Measurements from ENCODE around the gene EXOSC10.
A peak's percentile ranks its signal among the peaks of the same experiment; 100 is the strongest.
"Not testable (repeated sequence)": the region's sequence is repeated elsewhere in the genome, so short reads cannot be mapped to it uniquely, and the experiment has no call there.

EXOSC10 gene

DNA sequence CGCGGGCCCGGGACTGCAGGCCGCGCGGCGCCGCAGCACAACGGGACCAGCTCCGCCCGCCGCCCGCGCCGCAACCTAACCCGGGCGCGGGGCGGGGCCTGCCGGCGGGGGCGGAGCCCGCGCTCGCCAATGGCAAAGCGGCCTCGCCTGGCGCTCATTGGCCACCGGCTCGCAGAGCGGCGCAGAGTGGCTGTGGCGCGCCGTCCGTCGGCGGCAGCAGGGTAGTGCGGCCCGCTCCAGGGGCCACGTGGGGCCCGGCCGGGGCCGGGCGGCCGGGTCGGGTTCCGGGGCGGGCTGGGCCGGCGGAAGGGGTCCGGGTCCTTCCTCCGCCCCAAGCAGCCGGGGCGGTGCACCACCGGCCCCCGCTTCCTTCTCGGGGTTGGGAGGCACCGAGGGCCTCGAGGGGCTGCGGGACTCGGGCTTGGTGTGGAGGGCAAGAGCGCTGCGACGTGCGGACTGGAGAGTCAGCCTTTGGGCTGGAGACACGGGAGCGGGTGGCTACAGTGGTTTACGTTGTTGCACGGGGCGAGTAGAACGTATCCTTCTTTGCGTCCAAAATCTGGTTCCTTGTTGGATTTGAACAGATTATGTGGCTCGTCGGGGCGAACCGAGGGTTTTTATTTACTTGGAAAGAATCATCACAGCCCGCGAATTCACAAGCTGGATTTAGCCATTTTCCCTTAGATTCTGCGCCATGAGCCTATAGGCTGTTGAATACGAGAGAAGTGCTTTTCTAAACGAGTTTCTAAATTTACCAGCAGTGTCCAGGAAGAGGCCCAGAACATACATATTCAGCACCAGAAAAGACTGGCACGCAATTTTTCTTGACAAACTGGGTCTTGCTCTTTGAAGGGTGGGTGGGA, 39.5 kb downstream of the EXOSC10 start, which contains the start of gene SRM:
Gene SRM, minus strand, starts transcription at position 51 of the 863 bp plus-strand sequence. CDS start 75 bp downstream, outside the sequence.
- TF ChIP-seq POLR2A (IDR thresholded peaks at IDR 0.05; ENCODE audit: low read length) (peak; percentile 78), GATA1 (IDR thresholded peaks at IDR 0.05; ENCODE audit: low read depth, low read length) (no peak)
- DNase-seq = peak; percentile 91 to 95

DNA sequence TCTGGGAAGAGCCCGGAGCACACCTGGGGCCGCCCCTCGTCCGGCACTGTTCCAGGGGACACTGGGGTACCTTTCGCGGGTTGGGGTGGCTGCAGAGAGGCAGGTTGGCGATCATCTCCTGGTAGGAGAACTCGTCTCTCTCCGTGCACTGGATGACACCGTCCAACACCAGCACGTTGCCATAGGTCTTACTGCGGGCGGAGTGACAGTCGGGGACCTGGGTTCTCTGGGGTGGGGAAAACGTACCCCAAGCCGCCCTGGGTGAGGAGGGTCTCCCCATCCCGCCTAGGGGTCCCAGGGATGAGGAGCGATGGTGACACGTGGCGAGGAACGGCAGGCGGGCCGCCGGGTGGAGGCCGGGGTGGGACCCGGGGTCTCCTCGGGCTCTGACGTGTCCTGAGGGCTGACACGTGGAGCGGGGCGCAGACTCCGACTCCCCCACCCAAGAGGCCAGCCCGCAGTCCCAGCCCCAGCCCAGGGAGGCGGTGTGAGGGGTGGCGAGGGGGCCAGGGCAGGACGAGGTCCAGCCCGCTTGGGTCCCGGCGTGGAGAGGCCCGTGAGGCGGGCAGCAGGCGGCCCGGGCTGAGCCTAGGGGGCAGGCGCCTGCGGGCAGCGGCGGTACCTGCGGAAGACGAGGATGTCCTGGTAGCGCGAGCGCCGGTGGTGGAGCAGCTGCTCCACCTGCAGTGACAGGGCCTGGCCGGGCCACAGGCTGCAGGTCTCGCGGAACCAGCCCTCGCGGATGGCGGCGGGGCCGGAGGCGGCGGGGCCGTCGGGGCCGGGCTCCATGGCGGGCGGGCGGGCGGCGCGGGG, 40.3 kb downstream of the EXOSC10 start:
- DNase-seq = peak; percentile 41 to 68
- TF ChIP-seq GATA1 (IDR thresholded peaks at IDR 0.05; ENCODE audit: low read depth, low read length) = no peak
- TF ChIP-seq POLR2A (IDR thresholded peaks at IDR 0.05; ENCODE audit: low read length) = no peak

DNA sequence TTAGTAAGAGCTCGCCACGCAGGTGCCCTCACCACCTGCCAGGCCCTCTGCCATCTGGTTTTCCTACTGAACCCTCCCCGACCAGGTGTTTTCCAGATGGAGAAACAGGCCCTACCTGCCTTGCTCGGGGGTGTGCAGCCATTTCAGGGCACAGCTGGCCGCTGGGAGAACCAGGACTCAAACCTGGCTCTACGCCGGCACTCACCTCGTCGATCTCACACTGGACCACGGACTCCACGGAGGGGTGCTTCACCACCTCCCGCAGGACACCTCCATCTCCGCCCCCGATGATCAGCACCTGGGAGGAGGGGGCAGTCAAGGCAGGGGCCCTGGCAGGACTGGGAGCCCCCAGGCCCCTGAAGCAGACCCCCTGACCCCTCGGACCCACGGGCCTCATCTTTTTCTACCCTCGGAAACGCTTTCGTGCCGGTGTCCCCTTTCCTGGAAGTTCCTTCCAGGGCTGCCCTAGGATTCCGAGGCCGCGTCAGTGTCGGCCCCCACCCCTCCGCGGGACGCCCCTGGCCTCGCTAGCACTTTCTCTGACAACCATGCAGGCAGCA, 41.0 kb downstream of the EXOSC10 start:
- no peak for DNase-seq
- TF ChIP-seq GATA1 (IDR thresholded peaks at IDR 0.05; ENCODE audit: low read depth, low read length) (no peak), POLR2A (IDR thresholded peaks at IDR 0.05; ENCODE audit: low read length) (no peak)

DNA sequence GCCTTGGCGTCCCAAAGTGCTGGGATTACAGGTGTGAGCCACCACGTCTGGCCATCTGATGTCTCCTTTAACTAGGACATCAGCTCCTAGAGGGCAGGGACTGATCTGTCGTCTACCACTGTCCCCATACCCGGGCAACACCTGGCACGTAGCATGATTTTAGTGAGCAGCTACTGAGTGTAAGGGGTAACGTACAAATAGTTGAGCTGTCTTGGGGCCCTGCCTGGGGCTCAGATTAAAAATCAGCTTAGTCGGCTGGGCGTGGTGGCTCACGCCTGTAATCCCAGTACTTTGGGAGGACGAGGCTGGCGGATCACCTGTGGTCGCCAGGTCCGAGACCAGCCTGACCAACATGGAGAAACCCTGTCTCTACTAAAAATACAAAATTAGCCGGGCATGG, 41.6 kb downstream of the EXOSC10 start:
- DNase-seq = no peak
- TF ChIP-seq POLR2A (IDR thresholded peaks at IDR 0.05; ENCODE audit: low read length) (no peak), GATA1 (IDR thresholded peaks at IDR 0.05; ENCODE audit: low read depth, low read length) (no peak)

DNA sequence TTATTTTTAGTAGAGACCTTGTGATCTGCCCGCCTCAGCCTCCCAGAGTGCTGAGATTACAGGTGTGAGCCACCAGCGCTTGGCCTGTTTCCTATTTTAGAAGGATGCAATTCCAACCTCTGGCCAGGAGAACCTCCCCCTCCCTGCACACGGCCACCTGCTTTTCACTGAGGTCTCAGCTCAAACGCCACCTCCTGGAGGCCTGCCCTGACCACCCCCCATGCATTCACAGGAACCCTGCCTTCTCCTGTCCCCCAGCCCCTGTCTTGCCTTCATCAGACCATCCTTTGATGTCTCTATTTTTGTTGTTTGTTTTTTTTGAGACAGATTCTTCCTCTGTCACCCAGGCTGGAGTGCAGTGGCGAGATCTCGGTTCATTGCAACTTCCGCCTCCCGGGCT, 42.2 kb downstream of the EXOSC10 start:
- DNase-seq = no peak
- TF ChIP-seq POLR2A (IDR thresholded peaks at IDR 0.05; ENCODE audit: low read length) (no peak), GATA1 (IDR thresholded peaks at IDR 0.05; ENCODE audit: low read depth, low read length) (no peak)

DNA sequence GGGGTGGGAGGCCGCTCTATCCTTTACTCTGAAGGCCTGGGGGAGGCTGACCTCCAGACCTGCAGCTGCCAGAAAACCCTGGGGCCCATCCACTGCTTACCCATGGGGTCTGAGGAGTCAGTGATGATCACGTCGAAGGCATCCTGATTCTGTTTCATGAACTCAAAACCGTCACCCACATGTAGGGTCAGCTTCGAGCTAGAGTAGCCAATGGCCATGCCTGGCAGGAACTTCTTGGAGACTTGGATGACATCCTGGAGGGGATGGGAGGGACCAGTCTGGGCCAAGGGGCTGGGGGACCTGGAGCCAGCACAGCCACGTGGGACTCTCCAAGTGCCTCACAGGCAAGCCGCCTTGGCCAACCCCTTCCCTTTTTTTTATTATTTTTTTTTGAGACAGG, 43.2 kb downstream of the EXOSC10 start:
- no peak for DNase-seq
- TF ChIP-seq POLR2A (IDR thresholded peaks at IDR 0.05; ENCODE audit: low read length) (no peak), GATA1 (IDR thresholded peaks at IDR 0.05; ENCODE audit: low read depth, low read length) (no peak)

DNA sequence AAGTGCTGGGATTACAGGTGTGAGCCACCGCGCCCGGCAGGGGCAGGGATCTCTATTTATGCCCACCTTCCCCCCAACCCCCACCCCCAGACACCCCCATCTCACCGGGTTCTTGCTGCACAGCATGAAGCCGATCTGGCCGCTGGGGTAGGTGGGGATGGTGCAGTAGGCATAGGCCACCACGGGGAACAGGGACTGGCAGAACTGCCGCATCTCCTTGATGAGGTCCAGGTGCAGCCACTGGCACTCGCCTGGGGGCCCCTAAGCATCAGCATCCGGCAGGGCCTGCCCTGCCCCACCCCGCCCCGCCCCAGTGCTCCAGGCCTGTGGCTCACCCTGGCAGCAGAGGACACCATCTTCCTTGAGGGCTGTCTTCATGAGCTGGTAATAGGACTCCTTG, 44.0 kb downstream of the EXOSC10 start:
- no peak for TF ChIP-seq GATA1 (IDR thresholded peaks at IDR 0.05; ENCODE audit: low read depth, low read length)
- TF ChIP-seq POLR2A (IDR thresholded peaks at IDR 0.05; ENCODE audit: low read length) = no peak

DNA sequence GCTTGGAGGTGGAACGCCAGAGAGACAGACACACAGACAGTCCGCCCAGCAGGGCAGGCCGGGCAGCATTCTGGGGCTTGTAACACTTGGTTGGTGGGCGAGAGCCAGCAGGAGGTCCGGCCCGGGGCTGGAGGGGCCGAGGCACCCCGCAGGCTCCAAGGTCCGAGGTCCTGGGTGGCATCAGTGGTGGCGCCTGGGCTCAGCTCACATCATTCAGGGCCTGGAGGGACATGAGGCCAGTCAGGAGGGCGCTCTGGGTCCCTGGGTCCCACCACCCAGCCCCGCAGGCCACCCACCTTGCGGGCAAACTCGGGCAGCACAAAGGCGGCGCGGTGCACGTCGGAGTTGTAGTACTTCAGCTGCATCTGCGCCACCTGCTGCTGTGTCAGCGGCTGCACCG, 45.0 kb downstream of the EXOSC10 start:
- no peak for TF ChIP-seq POLR2A (IDR thresholded peaks at IDR 0.05; ENCODE audit: low read length)
- TF ChIP-seq GATA1 (IDR thresholded peaks at IDR 0.05; ENCODE audit: low read depth, low read length) = no peak
- no peak for DNase-seq

More for the DNA sequence above, 44.0 kb downstream of the EXOSC10 start:
- no peak for DNase-seq

DNA sequence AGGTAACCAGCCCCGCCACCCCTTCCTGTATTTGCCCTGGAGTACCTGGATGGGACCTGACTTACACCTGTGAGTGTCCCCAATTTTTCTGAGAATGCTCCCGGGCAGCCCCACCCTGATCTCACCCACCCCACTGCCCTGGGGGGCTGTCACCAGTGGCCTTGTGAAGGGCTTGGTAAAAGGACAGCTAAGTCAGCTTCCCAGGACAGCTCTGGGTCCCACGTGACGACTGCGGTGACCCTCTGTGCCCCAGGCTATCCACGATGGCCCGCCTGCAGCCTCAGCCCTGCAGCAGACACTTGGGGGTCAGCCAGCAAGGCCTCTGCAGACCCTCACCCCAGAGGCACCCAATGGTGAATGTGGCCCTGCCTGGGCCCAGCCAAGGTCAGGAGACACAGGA, 45.5 kb downstream of the EXOSC10 start:
- DNase-seq = no peak
- TF ChIP-seq POLR2A (IDR thresholded peaks at IDR 0.05; ENCODE audit: low read length) = no peak
- no peak for TF ChIP-seq GATA1 (IDR thresholded peaks at IDR 0.05; ENCODE audit: low read depth, low read length)

DNA sequence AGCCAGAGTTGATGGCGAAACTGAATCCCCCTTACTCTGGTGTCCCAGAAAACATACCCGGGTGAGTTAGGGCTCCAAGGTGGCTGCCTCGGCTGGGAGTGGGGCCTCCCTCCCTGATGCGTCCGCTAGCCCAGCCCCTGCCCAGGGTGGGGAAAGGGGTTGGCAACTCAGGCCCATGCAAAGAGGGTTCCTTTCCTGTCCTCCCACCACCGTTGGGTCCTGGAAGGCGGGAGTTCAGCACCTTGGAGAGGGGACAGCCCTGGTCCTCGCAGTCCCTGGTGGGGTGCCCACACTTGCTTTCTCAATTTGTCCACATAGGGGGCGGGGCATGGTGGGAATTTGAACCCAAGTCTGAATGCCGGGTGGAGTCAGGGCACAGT, 45.9 kb downstream of the EXOSC10 start:
- peak; percentile 32 to 34 for DNase-seq
- TF ChIP-seq GATA1 (IDR thresholded peaks at IDR 0.05; ENCODE audit: low read depth, low read length) (no peak), POLR2A (IDR thresholded peaks at IDR 0.05; ENCODE audit: low read length) (no peak)

DNA sequence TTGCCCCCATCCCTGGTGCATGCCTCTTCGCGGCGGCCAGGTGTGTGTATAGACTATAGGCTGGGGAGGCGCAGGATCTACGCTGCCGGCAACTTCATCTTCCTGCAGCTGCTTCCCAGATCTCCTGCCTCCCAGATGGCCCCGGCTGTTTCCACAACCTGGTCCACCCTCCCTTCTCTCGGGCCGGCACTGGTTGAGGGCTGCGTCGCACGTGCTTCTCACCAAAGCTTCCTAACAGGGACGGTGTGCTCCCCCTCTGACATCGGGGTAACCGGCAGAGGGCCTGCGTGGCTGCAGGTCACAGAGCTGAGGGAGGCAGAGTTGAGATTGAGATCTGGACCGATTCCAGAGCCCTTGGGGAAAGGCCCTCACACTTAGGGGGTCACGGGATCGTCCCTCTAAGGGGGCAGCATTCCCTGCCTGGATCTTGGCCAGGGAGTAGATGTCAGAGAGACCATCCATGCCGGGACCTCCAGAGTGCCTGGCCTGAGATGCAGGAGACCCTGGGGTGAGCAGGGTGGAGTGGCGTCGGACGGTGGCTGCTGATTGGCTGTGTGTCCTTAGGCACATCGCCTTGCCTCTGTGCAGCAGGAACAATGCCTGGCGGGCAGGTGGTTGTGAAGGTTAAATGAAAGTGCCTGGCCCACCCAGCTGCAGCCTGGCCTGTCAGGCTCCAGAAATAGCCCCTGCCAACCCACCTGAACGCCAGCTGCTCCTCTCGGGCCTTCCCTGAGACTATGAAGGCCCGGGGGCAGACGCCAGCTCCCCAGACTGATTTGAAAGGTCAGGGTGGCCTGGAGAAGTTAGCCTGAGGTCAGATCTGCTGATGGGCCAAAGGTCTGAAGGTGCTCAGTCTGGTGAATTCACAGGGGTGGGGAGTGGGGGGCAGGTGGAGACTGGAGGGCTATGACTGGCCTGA, 46.6 kb downstream of the EXOSC10 start:
- TF ChIP-seq GATA1 (IDR thresholded peaks at IDR 0.05; ENCODE audit: low read depth, low read length) = no peak
- peak; percentile 42 for TF ChIP-seq POLR2A (IDR thresholded peaks at IDR 0.05; ENCODE audit: low read length)
- no peak for DNase-seq

DNA sequence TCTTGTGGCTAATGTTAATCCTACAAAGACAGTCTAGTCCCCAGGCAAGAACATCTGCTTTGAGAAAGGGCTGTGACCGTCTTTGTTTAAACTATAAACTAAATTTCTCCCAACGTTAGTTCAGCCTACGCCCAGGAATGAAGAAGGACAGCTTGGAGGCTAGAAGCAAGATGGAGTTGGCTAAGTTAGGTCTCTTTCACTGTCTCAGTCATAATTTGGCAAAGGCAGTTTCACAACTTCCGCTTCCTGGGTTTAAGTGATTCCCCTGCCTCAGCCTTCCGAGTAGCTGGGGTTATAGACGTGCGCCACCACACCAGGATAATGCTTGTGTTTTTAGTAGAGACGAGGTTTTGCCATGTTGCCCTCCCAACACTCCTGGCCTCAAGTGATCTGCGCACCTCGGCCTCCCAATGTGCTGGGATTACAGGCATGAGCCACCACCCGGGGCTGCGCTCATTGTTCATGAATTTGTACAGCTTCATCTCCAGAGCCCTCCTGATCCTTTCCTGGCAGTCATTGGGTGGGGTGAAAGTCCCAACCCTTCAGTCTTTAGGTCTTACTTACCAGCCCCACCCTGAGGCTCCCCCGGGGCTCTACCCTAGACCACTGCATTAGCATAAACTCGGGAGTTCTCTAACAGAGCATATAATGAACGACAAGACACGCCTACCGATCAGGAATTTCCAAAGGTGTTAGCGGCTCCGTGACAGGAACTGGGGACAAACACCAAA, 47.7 kb downstream of the EXOSC10 start:
- DNase-seq = no peak
- TF ChIP-seq POLR2A (IDR thresholded peaks at IDR 0.05; ENCODE audit: low read length) (no peak), GATA1 (IDR thresholded peaks at IDR 0.05; ENCODE audit: low read depth, low read length) (no peak)

DNA sequence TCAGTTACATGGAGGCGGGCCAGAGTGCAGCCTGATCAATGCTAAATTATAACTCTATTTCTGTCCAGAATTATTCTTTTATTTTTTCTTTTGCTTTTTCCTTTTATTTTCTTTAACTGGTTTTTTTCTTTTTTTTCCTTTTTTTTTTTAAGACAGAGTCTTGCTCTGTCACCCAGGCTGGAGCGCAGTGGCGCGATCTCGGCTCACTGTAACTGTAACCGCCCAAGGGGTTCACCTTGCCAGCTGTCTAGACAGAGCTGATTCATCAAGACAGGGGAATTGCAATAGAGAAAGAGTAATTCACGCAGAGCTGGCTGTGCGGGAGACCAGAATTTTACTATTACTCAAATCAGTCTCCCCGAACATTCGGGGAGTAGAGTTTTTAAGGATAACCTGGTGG, 48.5 kb downstream of the EXOSC10 start:
- DNase-seq = not testable (repeated sequence)
